Left lung (tissue), 10 donors: ENCODE results near the gene LIPN. TPM values are rescaled to one million over a fixed set of nuclear protein-coding genes. Genes with fewer than 3 reads are reported as not detected.
A peak's percentile ranks its signal among the peaks of the same experiment; 100 is the strongest.
"Not testable (repeated sequence)": the region's sequence is repeated elsewhere in the genome, so short reads cannot be mapped to it uniquely, and the experiment has no call there.

ENCODE experiments used
- ATAC-seq: fragments of 200-7000 bp; cut with Tn5 transposase; one replicate; pipeline ENCODE4 v1.9.1; 2020; ENCODE audit warnings: moderate library complexity
- DNase-seq, 4 donors: peaks; one replicate each; pipeline ENCODE4 v3.0.0-alpha.2; 2013 to 2020
- H3K27ac ChIP-seq, 2 donors: fragments of 200-600 bp; sonication (generic) in 1 of 2; one replicate each; pipeline versions ENCODE4 v1.5.0 to v1.8.0; 2020 to 2021
- H3K27me3 ChIP-seq, 2 donors: fragments of 200-600 bp; sonication (generic) in 1 of 2; one replicate each; pipeline versions ENCODE4 v1.5.0 to v1.8.0; 2020 to 2021
- H3K36me3 ChIP-seq, 2 donors: fragments of 200-600 bp; sonication (generic) in 1 of 2; one replicate each; pipeline versions ENCODE4 v1.5.0 to v1.8.0; 2020 to 2021
- H3K4me1 ChIP-seq, 2 donors: fragments of 200-600 bp; one replicate each; pipeline ENCODE4 v1.8.0; 2021
- H3K4me3 ChIP-seq, 2 donors: fragments of 200-600 bp; sonication (generic) in 1 of 2; one replicate each; pipeline versions ENCODE4 v1.5.0 to v1.8.0; 2020 to 2021; ENCODE audit warnings: mild to moderate bottlenecking in 1 of 2
- H3K9me3 ChIP-seq, 2 donors: fragments of 200-600 bp; sonication (generic) in 1 of 2; one replicate each; pipeline versions ENCODE4 v1.5.0 to v1.8.0; 2020 to 2021
- intact Hi-C, 2 donors: fragments of 100-400 bp; cut with DNase I; formaldehyde crosslinking; loops; one replicate each; pipeline versions ENCODE4 v1.11.2 to v1.14.2; 2022
- polyA plus RNA-seq, 6 donors: library from polyadenylated mRNA; unstranded; fragments of 120-200 nt; gene quantifications; one replicate each; pipeline ENCODE4 v1.2.1, GENCODE V29; 2013; ENCODE audit not compliant: insufficient read length in 6 of 6
- total RNA-seq, 2 donors: library from RNA; stranded (reverse); fragmentation: NEBNext Ultra II Directional; extraction: Animal tissue kit (Norgen Biotek cat#: 25700); gene quantifications; one replicate each; pipeline ENCODE4 v1.2.1, GENCODE V29; 2021
- TF ChIP-seq, protein P1 (sequence below), 2 donors: fragments of 200-600 bp; sonication (generic) in 1 of 2; IDR thresholded peaks; one replicate each; pipeline versions ENCODE4 v1.5.0 to v1.8.0; 2021; ENCODE audit warnings: antibody characterized with exemption in 2 of 2
- donor health status: DM: no; HTN: yes; CAD: no.
- donor health status: DM: no; HTN: no; CAD: no.

Gene LIPN
- total and polyA plus RNA-seq, 8 donors: 1.2 TPM; not detected in 7

DNA sequence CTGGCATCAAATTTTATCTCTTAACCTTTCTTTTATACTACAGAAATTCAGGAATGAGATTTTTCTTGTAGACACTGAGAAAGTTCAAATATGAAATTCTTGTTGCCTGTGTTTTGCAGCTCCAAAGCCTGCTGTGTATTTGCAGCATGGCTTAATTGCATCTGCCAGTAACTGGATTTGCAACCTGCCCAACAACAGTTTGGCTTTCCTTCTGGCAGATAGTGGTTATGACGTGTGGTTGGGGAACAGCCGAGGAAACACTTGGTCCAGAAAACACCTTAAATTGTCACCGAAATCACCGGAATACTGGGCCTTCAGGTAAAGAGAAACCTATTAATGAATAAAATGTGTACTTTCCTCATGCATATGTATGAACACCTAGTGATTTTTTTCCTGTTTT, 29.0 kb upstream of the LIPN start:
- no peak for DNase-seq
- H3K4me3 ChIP-seq: no peak overlapping the region
- no peak for ATAC-seq
- no peaks in the 10 kb centered on the region for H3K9me3 ChIP-seq
- peaks cover 0 to 7% of the 10 kb centered on the region in 2 donors for H3K27me3 ChIP-seq
- no peaks in the 10 kb centered on the region for H3K4me1 ChIP-seq
- H3K36me3 ChIP-seq: no peaks in the 10 kb centered on the region
- intact Hi-C loops: no loop called here
- TF ChIP-seq, protein P1, sequence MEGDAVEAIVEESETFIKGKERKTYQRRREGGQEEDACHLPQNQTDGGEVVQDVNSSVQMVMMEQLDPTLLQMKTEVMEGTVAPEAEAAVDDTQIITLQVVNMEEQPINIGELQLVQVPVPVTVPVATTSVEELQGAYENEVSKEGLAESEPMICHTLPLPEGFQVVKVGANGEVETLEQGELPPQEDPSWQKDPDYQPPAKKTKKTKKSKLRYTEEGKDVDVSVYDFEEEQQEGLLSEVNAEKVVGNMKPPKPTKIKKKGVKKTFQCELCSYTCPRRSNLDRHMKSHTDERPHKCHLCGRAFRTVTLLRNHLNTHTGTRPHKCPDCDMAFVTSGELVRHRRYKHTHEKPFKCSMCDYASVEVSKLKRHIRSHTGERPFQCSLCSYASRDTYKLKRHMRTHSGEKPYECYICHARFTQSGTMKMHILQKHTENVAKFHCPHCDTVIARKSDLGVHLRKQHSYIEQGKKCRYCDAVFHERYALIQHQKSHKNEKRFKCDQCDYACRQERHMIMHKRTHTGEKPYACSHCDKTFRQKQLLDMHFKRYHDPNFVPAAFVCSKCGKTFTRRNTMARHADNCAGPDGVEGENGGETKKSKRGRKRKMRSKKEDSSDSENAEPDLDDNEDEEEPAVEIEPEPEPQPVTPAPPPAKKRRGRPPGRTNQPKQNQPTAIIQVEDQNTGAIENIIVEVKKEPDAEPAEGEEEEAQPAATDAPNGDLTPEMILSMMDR (IDR thresholded peaks at IDR 0.05): no peak
- no peak overlapping the region for H3K27ac ChIP-seq

DNA sequence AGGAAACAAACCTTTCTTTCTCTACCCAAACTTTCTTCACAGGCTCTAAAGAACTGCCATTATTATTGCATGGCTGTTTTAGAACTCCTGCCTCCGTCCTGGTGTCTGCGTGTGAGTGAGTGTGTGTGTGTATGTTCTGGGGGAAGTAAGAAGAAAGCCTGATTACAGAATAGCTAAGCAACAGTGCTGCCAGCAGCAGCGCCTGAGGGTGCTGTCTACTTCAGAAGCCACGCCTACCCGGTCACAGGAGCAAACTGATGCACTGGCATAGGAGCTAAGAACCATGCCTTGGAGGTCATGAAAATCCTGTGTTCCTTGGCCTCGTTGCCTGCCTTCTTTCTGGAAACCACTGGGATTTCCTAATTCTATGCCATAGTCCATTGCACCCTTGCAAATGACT, 28.5 kb upstream of the LIPN start:
- ATAC-seq (peak; percentile 91), DNase-seq (peak in 2 of 4 donors; percentile 16 to 67)
- Histone ChIP-seq H3K27me3 (peaks cover 0 to 7% of the 10 kb centered on the region in 2 donors), H3K4me3 (no peak overlapping the region), H3K36me3 (no peaks in the 10 kb centered on the region), H3K4me1 (no peaks in the 10 kb centered on the region), H3K9me3 (no peaks in the 10 kb centered on the region), H3K27ac (no peak overlapping the region)
- intact Hi-C loops: no loop called here
- TF ChIP-seq, protein P1 (IDR thresholded peaks at IDR 0.05): no peak

DNA sequence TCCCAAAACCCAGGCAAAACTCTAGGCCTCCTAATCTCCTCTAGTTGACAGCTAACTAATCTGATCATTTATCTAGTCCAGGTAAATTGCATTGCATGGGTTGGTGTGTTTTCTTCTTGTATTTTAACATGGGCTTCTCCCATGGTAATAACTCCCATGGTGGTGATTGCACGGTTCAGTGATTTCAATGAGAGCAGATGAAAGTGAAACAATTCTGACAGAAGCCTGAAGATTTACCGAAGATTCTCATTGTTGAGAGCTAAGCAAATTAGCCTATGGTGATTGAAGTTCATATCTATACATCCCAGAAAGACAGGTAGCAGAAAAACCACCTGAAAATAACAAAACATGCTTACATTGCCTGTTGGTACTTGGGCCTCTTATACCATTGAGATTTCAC, 26.6 kb upstream of the LIPN start:
- H3K36me3 ChIP-seq: no peaks in the 10 kb centered on the region
- H3K27me3 ChIP-seq: peaks cover 0 to 6% of the 10 kb centered on the region in 2 donors
- DNase-seq: no peak
- no peak overlapping the region for H3K27ac ChIP-seq
- TF ChIP-seq, protein P1 (IDR thresholded peaks at IDR 0.05): no peak
- H3K4me3 ChIP-seq: no peak overlapping the region
- no peak for ATAC-seq
- H3K9me3 ChIP-seq: no peaks in the 10 kb centered on the region
- intact Hi-C loops: no loop called here
- H3K4me1 ChIP-seq: no peaks in the 10 kb centered on the region

DNA sequence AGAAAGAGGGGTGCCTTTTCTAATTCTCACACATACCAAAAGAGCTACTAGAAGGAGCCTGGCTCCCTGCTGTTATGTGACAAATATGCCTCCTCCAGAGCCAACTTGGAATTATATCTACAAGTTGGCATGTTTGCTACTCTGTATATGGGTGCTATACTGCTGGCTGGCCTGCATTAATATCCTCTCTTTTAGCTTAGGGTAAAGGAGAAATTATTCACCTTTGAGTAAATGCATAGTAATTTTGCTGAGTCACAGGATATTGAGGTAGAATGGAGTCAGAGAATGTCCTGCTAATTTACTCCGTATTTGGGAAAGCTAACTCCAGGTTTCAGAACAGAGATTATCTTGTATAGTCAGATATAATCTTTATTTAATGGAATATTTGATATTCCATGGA, 24.2 kb upstream of the LIPN start:
- no peak overlapping the region for H3K4me3 ChIP-seq
- no peaks in the 10 kb centered on the region for H3K4me1 ChIP-seq
- TF ChIP-seq, protein P1 (IDR thresholded peaks at IDR 0.05): no peak
- DNase-seq (no peak), ATAC-seq (no peak)
- H3K27me3 ChIP-seq: peaks cover 0 to 2% of the 10 kb centered on the region in 2 donors
- H3K9me3 ChIP-seq: no peaks in the 10 kb centered on the region
- intact Hi-C loops: no loop called here
- H3K27ac ChIP-seq: no peak overlapping the region
- no peaks in the 10 kb centered on the region for H3K36me3 ChIP-seq

DNA sequence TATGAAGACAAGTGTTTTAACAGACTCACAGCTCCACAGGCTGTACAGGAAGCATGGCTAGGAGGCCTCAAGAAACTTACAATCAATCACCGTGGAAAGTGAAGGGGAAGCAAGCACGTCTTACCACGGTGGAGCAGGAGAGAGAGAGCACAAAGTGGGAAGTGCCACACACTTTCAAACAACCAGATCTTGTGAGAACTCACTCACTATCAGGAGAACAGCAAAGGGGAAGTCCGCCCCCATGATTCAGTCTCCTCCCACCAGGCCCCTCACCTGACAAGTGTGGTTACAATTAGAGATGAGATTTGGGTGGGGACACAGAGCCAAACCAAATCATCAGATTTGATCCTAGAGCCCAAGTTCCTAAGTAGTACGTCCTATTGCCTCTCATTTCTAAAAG, 17.9 kb upstream of the LIPN start:
- intact Hi-C loops, ATAC-seq: not testable (repeated sequence)

DNA sequence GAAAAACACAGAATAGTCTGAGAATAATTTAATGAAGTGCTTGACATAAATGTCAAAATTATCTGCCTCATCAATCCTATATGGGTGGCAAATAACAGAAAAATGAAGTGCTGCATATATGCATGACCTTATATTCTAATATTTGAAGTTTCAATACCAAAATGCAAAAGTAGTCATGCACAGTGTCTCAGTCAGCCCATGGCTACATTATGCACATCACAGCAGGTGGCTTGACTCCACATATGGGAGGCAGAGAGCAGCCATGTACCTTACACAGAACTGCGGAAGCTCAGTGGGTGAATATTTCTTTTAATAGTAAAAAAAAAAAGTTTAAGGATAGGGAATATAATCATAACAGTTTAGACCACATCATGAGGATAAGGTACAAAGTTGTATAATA, 17.4 kb upstream of the LIPN start:
- intact Hi-C loops: no loop called here
- H3K4me1 ChIP-seq: no peaks in the 10 kb centered on the region
- H3K27me3 ChIP-seq: peaks cover 0 to 2% of the 10 kb centered on the region in 2 donors
- peaks cover 0 to 11% of the 10 kb centered on the region in 2 donors for H3K9me3 ChIP-seq
- no peak for DNase-seq
- no peaks in the 10 kb centered on the region for H3K36me3 ChIP-seq
- no peak for ATAC-seq
- TF ChIP-seq, protein P1 (IDR thresholded peaks at IDR 0.05): no peak
- H3K27ac ChIP-seq: no peak overlapping the region
- no peak overlapping the region for H3K4me3 ChIP-seq

More for the DNA sequence above, 17.9 kb upstream of the LIPN start:
- not testable (repeated sequence) for DNase-seq, H3K4me1 ChIP-seq, H3K4me3 ChIP-seq, H3K27me3 ChIP-seq, H3K27ac ChIP-seq, H3K36me3 ChIP-seq
- peaks cover 0 to 11% of the 10 kb centered on the region in 2 donors for H3K9me3 ChIP-seq
